Lower leg skin (tissue), 3 donors: ENCODE measurements around the gene ZNF18.

Source experiments
- POLR2A ChIP-seq, 2 donors: fragments of 450-650 bp; IDR thresholded peaks; one replicate each; pipeline ENCODE4 v1.6.1; 2016 to 2017; ENCODE audit warnings: antibody characterized with exemption in 2 of 2, mild to moderate bottlenecking in 1 of 2, moderate library complexity in 1 of 2
- TF ChIP-seq, protein P1 (sequence below), 3 donors: fragments of 450-650 bp; IDR thresholded peaks; one replicate each; pipeline ENCODE4 v1.5.1; 2016; ENCODE audit warnings: antibody characterized with exemption in 3 of 3, mild to moderate bottlenecking in 3 of 3, moderate library complexity in 2 of 3

DNA sequence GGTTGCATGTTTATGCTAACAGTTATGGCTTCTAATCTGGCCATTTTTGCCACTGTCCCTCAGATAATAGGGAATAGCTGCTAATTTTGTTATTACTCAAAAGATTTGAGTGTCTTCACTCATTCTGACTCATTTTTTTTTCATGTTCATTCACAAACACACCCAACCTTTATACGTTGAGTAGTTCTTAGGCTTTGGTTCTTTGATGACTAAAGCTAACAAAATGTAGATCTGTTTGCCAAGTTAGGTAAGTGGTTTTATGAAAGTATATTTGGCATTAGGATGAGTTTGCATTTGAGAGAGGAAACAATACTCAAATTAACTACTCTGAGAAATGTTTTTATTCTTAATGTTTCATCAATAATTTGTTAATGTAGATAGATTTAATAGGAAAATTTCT is 27.1 kb upstream of the ZNF18 start:
- TF ChIP-seq, protein P1, sequence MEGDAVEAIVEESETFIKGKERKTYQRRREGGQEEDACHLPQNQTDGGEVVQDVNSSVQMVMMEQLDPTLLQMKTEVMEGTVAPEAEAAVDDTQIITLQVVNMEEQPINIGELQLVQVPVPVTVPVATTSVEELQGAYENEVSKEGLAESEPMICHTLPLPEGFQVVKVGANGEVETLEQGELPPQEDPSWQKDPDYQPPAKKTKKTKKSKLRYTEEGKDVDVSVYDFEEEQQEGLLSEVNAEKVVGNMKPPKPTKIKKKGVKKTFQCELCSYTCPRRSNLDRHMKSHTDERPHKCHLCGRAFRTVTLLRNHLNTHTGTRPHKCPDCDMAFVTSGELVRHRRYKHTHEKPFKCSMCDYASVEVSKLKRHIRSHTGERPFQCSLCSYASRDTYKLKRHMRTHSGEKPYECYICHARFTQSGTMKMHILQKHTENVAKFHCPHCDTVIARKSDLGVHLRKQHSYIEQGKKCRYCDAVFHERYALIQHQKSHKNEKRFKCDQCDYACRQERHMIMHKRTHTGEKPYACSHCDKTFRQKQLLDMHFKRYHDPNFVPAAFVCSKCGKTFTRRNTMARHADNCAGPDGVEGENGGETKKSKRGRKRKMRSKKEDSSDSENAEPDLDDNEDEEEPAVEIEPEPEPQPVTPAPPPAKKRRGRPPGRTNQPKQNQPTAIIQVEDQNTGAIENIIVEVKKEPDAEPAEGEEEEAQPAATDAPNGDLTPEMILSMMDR (IDR thresholded peaks at IDR 0.05), result no peak
- no peak for TF ChIP-seq POLR2A (IDR thresholded peaks at IDR 0.05)
